Measurements from ENCODE around the gene CHD2. TPM values are rescaled to one million over a fixed set of nuclear protein-coding genes. Genes with fewer than 3 reads are reported as not detected.

CHD2 gene
- 10 to 100 TPM; 26.9 to 55.5 (median 33.7) TPM for total RNA-seq

GRCh38 chr15:92899948-92900730 is at the start of gene CHD2:
Gene CHD2 (plus strand): TSS chr15:92900324. CDS start chr15:92901238, 914 bp downstream.
- intact Hi-C loops (cut with DNase I; ENCODE audit: low total_unique reads), result loop anchor here (5.0 kb wide), 1 partner anchor 187 kb away; the partner anchor contains the start of gene RGMA
- peaks cover 51 to 53% of the 10 kb centered on the region in 2 donors for H3K4me1 ChIP-seq
- DNase-seq, result peak; percentile 64 to 74
- TF ChIP-seq CTCF (IDR thresholded peaks at IDR 0.05 in 4 of 5, conservative IDR thresholded peaks at IDR 0.05 in 1 of 5) (no peak), POLR2A (IDR thresholded peaks at IDR 0.05) (peak; percentile 86 to 93)
- in situ Hi-C loops (cut with MboI; ENCODE audit: low sequenced_read_pairs in 4 of 4), result no loop called here
- peaks cover 0 to 22% of the 10 kb centered on the region in 2 donors for H3K36me3 ChIP-seq
- peak within 1 kb of the TSS; percentile 58 to 76 (median 71) for H3K4me3 ChIP-seq
- H3K27ac ChIP-seq, result peak within 1 kb of the TSS; percentile 94 to 97 (median 96)
- no peaks in the 10 kb centered on the region for H3K9me3 ChIP-seq
- peak; percentile 73 to 74 for ATAC-seq
- H3K27me3 ChIP-seq, result no peaks in the 10 kb centered on the region

GRCh38 chr15:92853222-92853621 is 46.9 kb upstream of the CHD2 start:
- DNase-seq, result no peak
- Histone ChIP-seq H3K9me3 (no peaks in the 10 kb centered on the region), H3K4me3 (no peak overlapping the region), H3K36me3 (no peaks in the 10 kb centered on the region), H3K27me3 (no peaks in the 10 kb centered on the region), H3K4me1 (no peaks in the 10 kb centered on the region), H3K27ac (no peak overlapping the region)
- ATAC-seq, result no peak
- intact Hi-C loops (cut with DNase I; ENCODE audit: low total_unique reads), result no loop called here
- TF ChIP-seq CTCF (IDR thresholded peaks at IDR 0.05 in 4 of 5, conservative IDR thresholded peaks at IDR 0.05 in 1 of 5), result no peak
- TF ChIP-seq POLR2A (IDR thresholded peaks at IDR 0.05), result no peak
- in situ Hi-C loops (cut with MboI; ENCODE audit: low sequenced_read_pairs in 4 of 4), result no loop called here

GRCh38 chr15:92861742-92862141 is 38.4 kb upstream of the CHD2 start:
- Histone ChIP-seq H3K9me3 (no peaks in the 10 kb centered on the region), H3K27me3 (no peaks in the 10 kb centered on the region), H3K4me3 (no peak overlapping the region), H3K36me3 (no peaks in the 10 kb centered on the region), H3K4me1 (no peaks in the 10 kb centered on the region), H3K27ac (no peak overlapping the region)
- ATAC-seq (no peak), DNase-seq (no peak)
- intact Hi-C loops (cut with DNase I; ENCODE audit: low total_unique reads), result no loop called here
- no peak for TF ChIP-seq CTCF (IDR thresholded peaks at IDR 0.05 in 4 of 5, conservative IDR thresholded peaks at IDR 0.05 in 1 of 5)
- TF ChIP-seq POLR2A (IDR thresholded peaks at IDR 0.05), result no peak
- in situ Hi-C loops (cut with MboI; ENCODE audit: low sequenced_read_pairs in 4 of 4), result no loop called here

- no peak for TF ChIP-seq POLR2A (IDR thresholded peaks at IDR 0.05)
- no peak for TF ChIP-seq CTCF (IDR thresholded peaks at IDR 0.05 in 4 of 5, conservative IDR thresholded peaks at IDR 0.05 in 1 of 5)
- no peaks in the 10 kb centered on the region for H3K9me3 ChIP-seq
- no peaks in the 10 kb centered on the region for H3K36me3 ChIP-seq
- ATAC-seq (no peak), DNase-seq (no peak)
- H3K4me3 ChIP-seq, result no peak overlapping the region
- peaks cover 0 to 5% of the 10 kb centered on the region in 2 donors for H3K4me1 ChIP-seq
- no peaks in the 10 kb centered on the region for H3K27me3 ChIP-seq
- no peak overlapping the region for H3K27ac ChIP-seq
- in situ Hi-C loops (cut with MboI; ENCODE audit: low sequenced_read_pairs in 4 of 4) (no loop called here), intact Hi-C loops (cut with DNase I; ENCODE audit: low total_unique reads) (no loop called here)
Measured at GRCh38 chr15:92864127-92864814, 35.9 kb upstream of the CHD2 start.
